Prostate gland (tissue), 2 donors: ENCODE results near the gene JMJD8.
A peak's percentile ranks its signal among the peaks of the same experiment; 100 is the strongest.

Experiments used
- CTCF ChIP-seq, 4 experiments: fragments of 200-600 bp in 2 of 4; fragments of 450-650 bp in 2 of 4; sonication (generic) in 2 of 4; IDR thresholded peaks; 1 replicate in 3 of 4; 2 replicates in 1 of 4; pipeline ENCODE4 v1.5.1; 2016 to 2019; ENCODE audit warnings: antibody characterized with exemption in 4 of 4, mild to moderate bottlenecking in 2 of 4, moderate library complexity in 2 of 4
- POLR2A ChIP-seq: fragments of 450-650 bp; IDR thresholded peaks from one replicate; pipeline ENCODE4 v1.6.1; 2016; ENCODE audit warnings: antibody characterized with exemption, mild to moderate bottlenecking
- POLR2AphosphoS5 ChIP-seq: sonication (generic); formaldehyde crosslinking; IDR thresholded peaks from one replicate; pipeline ENCODE4 v1.6.1; 2017; ENCODE audit warnings: antibody characterized with exemption

- peak; percentile 37 for TF ChIP-seq POLR2AphosphoS5
- TF ChIP-seq CTCF (IDR thresholded peaks at IDR 0.05), result peak in 1 of 4 experiments; percentile 34
- TF ChIP-seq POLR2A, result no peak
These were observed 4.1 kb downstream of the JMJD8 start, which contains the start of gene STUB1 for GRCh38 chr16:679814-680624.
